ENCODE data around the gene SEPHS1. TPM values are rescaled to one million over a fixed set of nuclear protein-coding genes. Genes with fewer than 3 reads are reported as not detected.

The SEPHS1 gene
- polyA plus RNA-seq, 1 of the 3 experiments (the other 2 are of a cell fraction) = 64.8 TPM

DNA sequence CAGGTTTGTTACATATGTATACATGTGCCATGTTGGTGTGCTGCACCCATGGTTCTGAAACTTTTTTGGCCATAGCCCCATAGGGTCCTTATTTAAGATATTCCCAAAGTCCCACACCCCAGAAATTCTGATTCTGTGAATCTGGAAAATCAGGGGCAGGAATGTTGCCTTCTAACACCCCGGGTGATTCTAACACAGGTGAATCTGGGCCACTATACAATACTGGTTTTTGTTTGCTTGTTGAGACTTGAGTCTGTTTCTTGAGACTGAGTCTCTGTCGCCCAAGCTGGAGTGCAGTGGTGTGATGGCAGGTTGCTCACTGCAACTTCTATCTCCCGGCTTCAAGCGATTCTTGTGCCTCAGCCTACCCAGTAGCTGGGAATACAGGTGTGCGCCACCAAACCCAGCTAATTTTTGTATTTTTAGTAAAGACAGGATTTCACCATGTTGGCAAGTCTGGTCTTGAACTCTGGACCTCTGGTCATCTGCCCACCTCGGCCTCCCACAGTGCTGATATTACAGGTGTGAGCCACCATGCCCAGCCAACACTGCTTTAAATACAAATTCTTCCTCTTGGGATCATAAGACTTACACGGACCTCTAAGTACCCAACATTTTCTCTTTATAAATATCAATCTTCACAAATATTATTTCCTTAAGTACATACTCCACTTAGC lies 31.3 kb downstream of the SEPHS1 start:
- H3K79me2 ChIP-seq (ENCODE audit: insufficient read depth) = no peaks in the 10 kb centered on the region
- H3K4me3 ChIP-seq (ENCODE audit: low read depth in 2 of 2, low read length in 1 of 2) = no peak overlapping the region
- H3F3A ChIP-seq (replicated peaks; ENCODE audit: insufficient read depth) = peaks cover 10% of the 10 kb centered on the region
- ChIA-PET POLR2A (no interaction called here), CTCF (interaction anchor here (4.0 kb wide), 1 partner anchor 14 kb away, joined by 20 read pairs; no protein-coding TSS in a partner anchor)
- H4K20me1 ChIP-seq (ENCODE audit: insufficient read depth) = no peaks in the 10 kb centered on the region
- no peak overlapping the region for H3K4me2 ChIP-seq
- H3K9ac ChIP-seq = no peak overlapping the region
- DNase-seq = no peak
- H3K36me3 ChIP-seq (replicated peaks in 1 of 2; ENCODE audit: control insufficient read depth in 1 of 2, insufficient read depth in 2 of 2, low read length in 1 of 2) = peaks cover 11 to 12% of the 10 kb centered on the region in 2 experiments
- no peaks in the 10 kb centered on the region for H3K27me3 ChIP-seq (ENCODE audit: insufficient read depth)
- TF ChIP-seq CHD2 (IDR thresholded peaks at IDR 0.05; ENCODE audit: low read length, partially characterized antibody) (no peak), NFIC (IDR thresholded peaks at IDR 0.05; ENCODE audit: borderline replicate concordance) (no peak), MEF2A (IDR thresholded peaks at IDR 0.05; ENCODE audit: borderline replicate concordance, low read depth) (no peak), RAD21 (IDR thresholded peaks at IDR 0.05; ENCODE audit: low read length) (no peak), GABPA (IDR thresholded peaks at IDR 0.05; ENCODE audit: low read depth) (no peak), RCOR1 (IDR thresholded peaks at IDR 0.05; ENCODE audit: low read length) (no peak), SMC3 (IDR thresholded peaks at IDR 0.05; ENCODE audit: low read depth, low read length) (no peak), EZH2phosphoT487 (IDR thresholded peaks at IDR 0.05; ENCODE audit: borderline replicate concordance, low read depth) (no peak), TAF1 (IDR thresholded peaks at IDR 0.05; ENCODE audit: borderline replicate concordance, low read depth, low read length) (no peak)
- TF ChIP-seq, protein P1, sequence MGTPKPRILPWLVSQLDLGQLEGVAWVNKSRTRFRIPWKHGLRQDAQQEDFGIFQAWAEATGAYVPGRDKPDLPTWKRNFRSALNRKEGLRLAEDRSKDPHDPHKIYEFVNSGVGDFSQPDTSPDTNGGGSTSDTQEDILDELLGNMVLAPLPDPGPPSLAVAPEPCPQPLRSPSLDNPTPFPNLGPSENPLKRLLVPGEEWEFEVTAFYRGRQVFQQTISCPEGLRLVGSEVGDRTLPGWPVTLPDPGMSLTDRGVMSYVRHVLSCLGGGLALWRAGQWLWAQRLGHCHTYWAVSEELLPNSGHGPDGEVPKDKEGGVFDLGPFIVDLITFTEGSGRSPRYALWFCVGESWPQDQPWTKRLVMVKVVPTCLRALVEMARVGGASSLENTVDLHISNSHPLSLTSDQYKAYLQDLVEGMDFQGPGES (IDR thresholded peaks at IDR 0.05; ENCODE audit: low read depth, low read length) = no peak
- TF ChIP-seq, protein P2, sequence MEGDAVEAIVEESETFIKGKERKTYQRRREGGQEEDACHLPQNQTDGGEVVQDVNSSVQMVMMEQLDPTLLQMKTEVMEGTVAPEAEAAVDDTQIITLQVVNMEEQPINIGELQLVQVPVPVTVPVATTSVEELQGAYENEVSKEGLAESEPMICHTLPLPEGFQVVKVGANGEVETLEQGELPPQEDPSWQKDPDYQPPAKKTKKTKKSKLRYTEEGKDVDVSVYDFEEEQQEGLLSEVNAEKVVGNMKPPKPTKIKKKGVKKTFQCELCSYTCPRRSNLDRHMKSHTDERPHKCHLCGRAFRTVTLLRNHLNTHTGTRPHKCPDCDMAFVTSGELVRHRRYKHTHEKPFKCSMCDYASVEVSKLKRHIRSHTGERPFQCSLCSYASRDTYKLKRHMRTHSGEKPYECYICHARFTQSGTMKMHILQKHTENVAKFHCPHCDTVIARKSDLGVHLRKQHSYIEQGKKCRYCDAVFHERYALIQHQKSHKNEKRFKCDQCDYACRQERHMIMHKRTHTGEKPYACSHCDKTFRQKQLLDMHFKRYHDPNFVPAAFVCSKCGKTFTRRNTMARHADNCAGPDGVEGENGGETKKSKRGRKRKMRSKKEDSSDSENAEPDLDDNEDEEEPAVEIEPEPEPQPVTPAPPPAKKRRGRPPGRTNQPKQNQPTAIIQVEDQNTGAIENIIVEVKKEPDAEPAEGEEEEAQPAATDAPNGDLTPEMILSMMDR (IDR thresholded peaks at IDR 0.05) = no peak
- H3K9me2 ChIP-seq = no peaks in the 10 kb centered on the region
- no peak overlapping the region for H2AFZ ChIP-seq (ENCODE audit: low read depth)
- no peaks in the 10 kb centered on the region for H3K4me1 ChIP-seq (ENCODE audit: control insufficient read depth in 1 of 2, insufficient read depth in 2 of 2, low read depth in 1 of 2, low read length in 1 of 2)
- WGBS (ENCODE audit: low lambda C conversion rate) = 95% methylated on average over 7 of the region's 7 CpGs
- no peak overlapping the region for H3K27ac ChIP-seq (ENCODE audit: low read depth in 2 of 2, low read length in 1 of 2)
- H3K9me3 ChIP-seq = no peaks in the 10 kb centered on the region

DNA sequence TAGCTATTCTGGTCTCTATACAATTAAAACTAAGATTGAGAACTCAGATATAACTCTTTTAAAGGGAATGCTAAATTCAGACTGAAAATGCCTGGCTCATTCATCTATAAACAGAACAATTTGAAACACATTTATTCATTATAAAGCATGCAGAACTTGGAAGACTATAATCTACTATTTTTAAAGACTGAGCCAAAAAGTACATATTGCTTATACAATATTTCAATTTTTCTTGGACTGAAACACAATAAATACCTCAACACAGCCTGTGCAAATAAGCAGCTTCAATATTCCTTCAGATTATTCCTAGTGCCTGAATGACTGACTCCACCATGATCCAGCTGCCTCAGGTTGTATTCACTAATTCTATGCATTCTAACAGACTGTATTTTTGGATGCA lies 32.7 kb downstream of the SEPHS1 start:
- Histone ChIP-seq H3K4me1 (ENCODE audit: control insufficient read depth in 1 of 2, insufficient read depth in 2 of 2, low read depth in 1 of 2, low read length in 1 of 2) (no peaks in the 10 kb centered on the region), H3K9me2 (no peaks in the 10 kb centered on the region), H3F3A (replicated peaks; ENCODE audit: insufficient read depth) (peaks cover 10% of the 10 kb centered on the region), H3K27me3 (ENCODE audit: insufficient read depth) (no peaks in the 10 kb centered on the region), H3K4me3 (ENCODE audit: low read depth in 2 of 2, low read length in 1 of 2) (no peak overlapping the region), H3K4me2 (no peak overlapping the region), H3K27ac (ENCODE audit: low read depth in 2 of 2, low read length in 1 of 2) (no peak overlapping the region), H4K20me1 (ENCODE audit: insufficient read depth) (no peaks in the 10 kb centered on the region), H2AFZ (ENCODE audit: low read depth) (no peak overlapping the region), H3K9ac (no peak overlapping the region), H3K9me3 (no peaks in the 10 kb centered on the region), H3K36me3 (replicated peaks in 1 of 2; ENCODE audit: control insufficient read depth in 1 of 2, insufficient read depth in 2 of 2, low read length in 1 of 2) (peaks cover 8 to 11% of the 10 kb centered on the region in 2 experiments), H3K79me2 (ENCODE audit: insufficient read depth) (no peaks in the 10 kb centered on the region)
- CTCF ChIA-PET = interaction anchor here (0.7 to 4.0 kb wide), 3 partner anchors 13 to 125 kb away, joined by 4 to 20 read pairs (median 5); no protein-coding TSS in a partner anchor
- POLR2A ChIA-PET = no interaction called here
- DNase-seq = no peak
- TF ChIP-seq FOXJ3 (CRISPR knock-in tag; IDR thresholded peaks at IDR 0.05) (no peak), YY1 (IDR thresholded peaks at IDR 0.05; ENCODE audit: low read depth) (no peak), TEAD4 (IDR thresholded peaks at IDR 0.05; ENCODE audit: borderline replicate concordance, insufficient read depth) (no peak), MEF2A (IDR thresholded peaks at IDR 0.05; ENCODE audit: borderline replicate concordance, low read depth) (no peak), EP300 (IDR thresholded peaks at IDR 0.05; ENCODE audit: borderline replicate concordance in 1 of 2, low read depth in 1 of 2, low read length in 1 of 2) (no peak), NFIC (IDR thresholded peaks at IDR 0.05; ENCODE audit: borderline replicate concordance) (no peak), SMC3 (IDR thresholded peaks at IDR 0.05; ENCODE audit: low read depth, low read length) (no peak), GATA2 (CRISPR knock-in tag; IDR thresholded peaks at IDR 0.05) (no peak), TCF12 (IDR thresholded peaks at IDR 0.05) (no peak), CHD2 (IDR thresholded peaks at IDR 0.05; ENCODE audit: low read length, partially characterized antibody) (no peak), RCOR1 (IDR thresholded peaks at IDR 0.05; ENCODE audit: low read length) (no peak), FOXM1 (IDR thresholded peaks at IDR 0.05; ENCODE audit: low read depth) (no peak), GABPA (IDR thresholded peaks at IDR 0.05; ENCODE audit: low read depth) (no peak)
- TF ChIP-seq, protein P1 (IDR thresholded peaks at IDR 0.05; ENCODE audit: low read depth, low read length) = no peak
- TF ChIP-seq, protein P3, sequence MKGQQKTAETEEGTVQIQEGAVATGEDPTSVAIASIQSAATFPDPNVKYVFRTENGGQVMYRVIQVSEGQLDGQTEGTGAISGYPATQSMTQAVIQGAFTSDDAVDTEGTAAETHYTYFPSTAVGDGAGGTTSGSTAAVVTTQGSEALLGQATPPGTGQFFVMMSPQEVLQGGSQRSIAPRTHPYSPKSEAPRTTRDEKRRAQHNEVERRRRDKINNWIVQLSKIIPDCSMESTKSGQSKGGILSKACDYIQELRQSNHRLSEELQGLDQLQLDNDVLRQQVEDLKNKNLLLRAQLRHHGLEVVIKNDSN (IDR thresholded peaks at IDR 0.05; ENCODE audit: borderline replicate concordance, low read depth) = no peak
- TF ChIP-seq, protein P4, sequence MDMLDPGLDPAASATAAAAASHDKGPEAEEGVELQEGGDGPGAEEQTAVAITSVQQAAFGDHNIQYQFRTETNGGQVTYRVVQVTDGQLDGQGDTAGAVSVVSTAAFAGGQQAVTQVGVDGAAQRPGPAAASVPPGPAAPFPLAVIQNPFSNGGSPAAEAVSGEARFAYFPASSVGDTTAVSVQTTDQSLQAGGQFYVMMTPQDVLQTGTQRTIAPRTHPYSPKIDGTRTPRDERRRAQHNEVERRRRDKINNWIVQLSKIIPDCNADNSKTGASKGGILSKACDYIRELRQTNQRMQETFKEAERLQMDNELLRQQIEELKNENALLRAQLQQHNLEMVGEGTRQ (IDR thresholded peaks at IDR 0.05; ENCODE audit: borderline replicate concordance, low read depth, low read length) = no peak

Data from SK-N-SH (cell line).